ENCODE measurements around the gene KNCN.

Gene KNCN

DNA sequence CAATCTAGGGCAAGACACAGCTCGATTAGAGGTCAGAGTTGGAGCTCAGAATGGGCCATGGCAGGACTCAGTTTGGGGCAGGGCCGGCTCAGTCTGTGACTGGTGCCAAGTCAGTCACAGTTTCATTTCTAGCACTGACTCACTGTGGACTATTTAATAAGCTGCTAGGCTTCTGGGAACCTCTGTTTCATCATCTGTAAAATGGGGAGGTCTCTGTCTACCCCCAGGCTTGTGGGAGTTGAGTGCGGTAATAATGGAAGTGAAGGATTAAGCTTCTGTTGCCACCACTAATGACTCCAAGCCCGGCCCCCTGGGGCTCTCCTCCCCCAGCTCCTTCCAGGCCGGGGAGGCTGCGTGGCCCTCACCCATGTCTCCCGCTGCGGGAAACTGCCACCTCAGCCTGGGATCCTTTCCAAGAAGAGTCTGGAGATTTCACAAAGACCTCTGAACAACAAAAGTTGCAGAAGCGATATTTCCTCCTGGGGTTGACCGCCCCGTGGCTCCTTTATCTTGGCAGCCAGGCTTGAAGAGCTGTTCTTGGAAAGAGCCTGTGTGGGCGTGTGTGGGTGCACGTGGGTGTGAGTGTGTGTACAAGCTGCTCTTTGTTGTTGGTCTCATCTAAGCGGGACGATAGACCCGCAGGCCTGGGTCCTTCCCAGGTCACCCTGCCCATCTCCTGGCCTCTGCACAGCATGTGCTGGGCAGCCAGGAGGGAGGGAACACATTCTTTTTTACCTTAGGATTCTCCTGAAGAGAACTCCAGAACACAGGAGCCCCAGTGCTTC lies 29.1 kb downstream of the KNCN start:
- DNase-seq, result no peak

DNA sequence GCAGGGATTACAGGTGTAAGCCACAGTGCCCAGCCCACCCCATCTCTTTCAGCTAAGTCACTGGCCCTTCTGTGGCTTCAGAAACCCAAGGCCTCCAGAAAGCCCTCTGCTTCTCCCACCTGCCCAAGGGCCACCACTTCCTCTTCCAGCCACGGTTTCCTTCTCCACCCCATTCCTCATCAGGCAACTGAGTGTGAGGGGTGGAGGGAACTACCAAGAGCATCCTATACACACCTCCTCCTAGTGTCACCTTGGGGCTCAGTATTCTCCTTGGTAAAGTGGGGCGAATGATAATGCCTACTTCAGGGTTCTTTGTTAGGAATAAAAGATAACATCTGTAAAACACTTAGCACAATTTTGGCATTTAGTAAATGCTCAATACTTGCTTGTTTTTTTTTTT lies 30.0 kb downstream of the KNCN start:
- DNase-seq, result no peak

DNA sequence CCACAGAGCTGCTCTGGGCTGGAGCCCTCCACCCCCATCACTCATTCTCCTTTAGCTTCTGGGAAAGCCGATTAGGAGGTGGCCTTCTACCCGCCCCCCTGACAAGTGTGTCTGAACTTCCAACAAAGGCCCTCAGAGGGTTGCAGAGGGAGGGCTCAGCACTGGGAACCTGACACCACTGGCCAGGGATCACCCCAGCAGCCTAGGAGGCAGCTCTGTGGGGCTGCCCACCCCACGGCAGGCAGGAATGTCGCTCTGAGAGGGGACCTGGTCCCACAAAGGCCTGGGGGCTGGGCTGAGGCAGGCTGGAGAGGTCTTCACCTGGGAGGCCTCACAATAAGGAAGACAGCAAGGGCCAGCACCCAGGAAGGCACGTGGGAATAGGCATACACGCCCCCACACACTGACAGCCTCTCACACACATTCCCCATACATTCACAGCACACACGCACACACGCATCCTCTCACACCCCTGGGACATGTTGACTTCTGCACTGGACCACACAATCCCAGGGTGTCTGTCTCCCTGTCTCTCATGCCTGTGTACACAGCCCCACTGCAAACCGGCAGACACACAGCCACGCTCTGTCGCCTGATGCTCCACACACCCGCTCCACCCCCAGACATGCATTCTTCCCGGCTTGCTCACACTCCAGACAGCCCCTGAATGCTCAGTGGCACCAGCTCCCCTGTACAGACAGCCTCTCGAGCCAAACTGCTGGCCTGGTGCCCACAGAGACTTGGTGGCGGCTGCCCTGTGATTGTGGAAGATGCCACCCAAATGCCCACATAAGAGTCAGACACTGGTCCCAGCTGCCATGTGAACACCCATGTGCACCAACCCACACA lies 31.2 kb downstream of the KNCN start:
- no peak for DNase-seq

DNA sequence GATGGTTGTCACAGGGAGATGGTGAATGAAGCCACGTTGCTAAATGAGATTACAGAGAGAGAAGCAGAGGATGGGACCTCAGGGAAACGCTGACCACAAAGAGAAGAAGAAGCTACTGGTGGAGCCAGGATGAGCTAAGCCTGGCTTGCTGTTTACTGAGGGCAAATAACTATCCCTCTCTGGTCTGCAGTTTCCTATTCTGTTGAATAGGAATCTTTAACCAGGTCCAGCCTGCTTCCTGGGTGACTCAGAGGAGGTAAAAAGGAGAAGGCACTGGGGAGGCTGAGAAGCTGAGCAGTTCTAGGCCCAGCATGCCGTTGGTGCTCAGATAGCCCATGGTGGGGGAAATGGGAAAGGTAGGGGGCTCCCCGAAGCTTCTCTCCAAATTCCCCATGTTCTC lies 32.2 kb downstream of the KNCN start:
- no peak for DNase-seq

- no peak for DNase-seq
These were observed 33.4 kb downstream of the KNCN start for GRCh38 chr1:46517932-46518498.

DNA sequence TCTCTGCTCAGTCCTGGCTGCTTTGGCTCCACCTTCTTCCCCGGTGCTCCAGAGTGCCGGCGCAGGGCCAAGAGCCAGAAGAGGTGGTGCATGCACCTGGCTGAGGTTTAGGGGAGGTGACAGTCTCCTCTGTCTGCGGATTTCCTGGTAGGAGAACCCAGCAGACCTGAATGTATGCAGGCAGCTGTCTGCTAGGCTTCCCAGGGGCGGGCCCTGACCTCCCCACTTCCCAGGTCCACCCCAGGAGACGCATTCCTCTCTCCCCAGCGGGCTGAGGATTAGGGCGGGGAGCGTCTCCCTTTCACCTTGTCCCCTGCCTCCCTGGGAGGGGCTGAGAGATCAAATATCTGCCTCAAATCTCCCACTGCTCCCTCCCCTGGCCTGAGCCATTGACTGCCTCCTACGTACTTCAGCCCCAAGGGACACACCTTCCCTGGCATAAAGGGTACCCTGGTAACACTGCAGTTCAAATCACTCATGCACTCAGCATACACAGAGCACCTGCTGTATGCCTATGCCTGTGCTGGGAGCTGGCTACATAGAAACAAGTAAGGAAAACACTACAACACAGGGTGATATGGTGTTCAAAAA lies 34.3 kb downstream of the KNCN start:
- no peak for DNase-seq

- no peak for DNase-seq
These were observed 35.1 kb downstream of the KNCN start for GRCh38 chr1:46516200-46516950.

- no peak for DNase-seq
These were observed 35.9 kb downstream of the KNCN start for GRCh38 chr1:46515576-46515975.

DNA sequence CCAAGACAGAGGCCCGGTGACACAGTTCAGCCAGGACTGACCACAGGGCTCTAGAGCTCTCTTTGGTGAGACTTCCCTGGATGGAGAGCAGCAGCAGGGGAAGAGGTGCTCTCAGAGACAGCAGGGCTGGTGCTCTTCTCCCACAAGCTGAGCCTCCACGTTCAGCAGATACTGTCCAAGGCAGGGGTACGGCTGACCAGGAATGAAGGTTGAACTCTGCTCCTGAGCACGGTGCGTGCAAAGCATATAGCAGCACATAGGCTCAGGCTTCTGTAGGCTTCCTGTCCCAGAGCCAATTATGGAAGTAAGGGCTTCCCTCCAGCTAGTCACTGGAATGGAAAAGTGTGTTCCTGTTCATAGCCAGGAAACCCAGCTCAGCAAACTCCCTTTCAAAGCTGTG lies 37.9 kb downstream of the KNCN start:
- DNase-seq, result no peak

GRCh38 chr1:46512792-46513190 lies 38.7 kb downstream of the KNCN start:
- no peak for DNase-seq

DNA sequence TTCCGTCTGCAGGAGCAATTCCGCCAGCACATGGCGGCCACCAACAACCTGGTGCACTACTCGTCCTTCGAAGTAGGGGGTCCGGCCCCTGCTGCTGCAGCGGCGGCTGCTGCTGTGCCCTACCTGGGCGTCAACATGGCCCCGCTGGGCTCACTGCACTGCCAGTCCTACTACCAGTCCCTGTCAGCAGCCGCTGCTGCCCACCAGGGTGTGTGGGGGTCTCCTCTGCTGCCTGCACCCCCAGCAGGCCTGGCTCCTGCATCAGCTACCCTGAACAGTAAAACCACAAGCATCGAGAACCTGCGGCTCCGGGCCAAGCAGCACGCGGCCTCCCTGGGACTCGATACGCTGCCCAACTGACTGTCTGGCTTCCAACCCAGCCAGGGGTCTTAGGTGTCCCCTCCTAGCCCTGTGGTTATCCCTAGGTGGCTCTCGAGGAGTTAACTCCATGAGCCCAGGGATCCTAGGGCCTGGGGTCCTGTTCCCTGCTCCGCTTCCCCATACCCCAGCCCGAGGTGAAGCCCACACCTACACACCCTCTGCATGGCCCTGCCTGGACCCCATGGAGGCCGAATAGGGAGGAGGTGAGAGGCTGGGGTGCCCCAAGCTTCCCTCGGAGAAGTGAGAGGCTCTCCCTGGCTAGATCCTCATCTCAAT lies 39.2 kb downstream of the KNCN start:
- DNase-seq, result no peak

- no peak for DNase-seq
These were observed 40.5 kb downstream of the KNCN start for GRCh38 chr1:46510998-46511365.

DNA sequence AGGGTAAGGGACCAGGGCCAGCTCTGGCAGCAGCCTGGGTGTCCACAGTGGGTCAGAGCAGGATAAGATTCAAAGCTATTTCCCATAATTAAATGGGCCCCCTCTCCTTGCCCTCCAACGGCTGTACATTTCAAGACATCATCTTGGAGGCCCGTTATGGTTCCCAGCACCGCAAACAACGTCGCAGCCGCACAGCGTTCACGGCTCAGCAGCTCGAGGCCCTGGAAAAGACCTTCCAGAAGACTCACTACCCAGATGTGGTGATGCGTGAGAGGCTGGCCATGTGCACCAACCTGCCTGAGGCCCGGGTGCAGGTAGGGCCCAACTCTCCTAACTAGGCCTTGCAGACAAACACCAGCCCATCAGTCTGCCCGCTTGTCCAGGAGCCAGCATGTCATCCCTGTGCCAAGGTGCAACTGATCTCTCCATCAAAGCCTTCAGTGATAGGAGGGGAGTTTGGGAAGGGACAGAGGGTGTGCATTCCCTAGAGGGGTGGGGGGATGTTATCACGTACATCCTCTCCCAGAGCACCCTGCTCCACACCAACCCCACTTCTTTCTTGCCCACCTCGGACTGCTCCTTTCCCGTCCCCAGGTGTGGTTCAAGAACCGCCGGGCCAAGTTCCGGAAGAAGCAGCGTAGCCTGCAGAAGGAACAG lies 41.0 kb downstream of the KNCN start:
- no peak for DNase-seq

GRCh38 chr1:46508757-46509156 lies 42.7 kb downstream of the KNCN start:
- no peak for DNase-seq

GRCh38 chr1:46506470-46507219 lies 44.8 kb downstream of the KNCN start:
- no peak for DNase-seq

- DNase-seq, result no peak
These were observed 48.0 kb downstream of the KNCN start for GRCh38 chr1:46503421-46503820.

GRCh38 chr1:46501528-46501927 lies 49.9 kb downstream of the KNCN start:
- no peak for DNase-seq

DNA sequence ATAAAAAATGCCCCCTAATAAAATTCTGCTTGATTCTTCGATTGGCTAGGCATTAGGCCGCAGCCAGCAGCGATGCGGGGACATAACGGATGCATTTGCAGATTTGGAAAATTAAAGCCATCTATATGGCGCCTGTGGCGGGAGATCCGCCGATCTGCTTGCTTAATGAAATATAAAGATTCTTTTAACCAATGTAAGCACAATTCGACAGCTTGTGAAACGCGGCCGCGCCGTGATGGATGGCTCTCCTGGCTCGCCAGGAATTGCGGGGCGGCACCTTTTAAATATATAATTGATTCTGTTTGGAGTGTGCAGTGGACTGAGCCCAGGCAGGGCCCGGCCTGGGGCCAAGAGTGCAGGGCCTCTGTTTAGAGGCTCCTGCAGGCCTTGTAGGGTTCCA lies 53.8 kb downstream of the KNCN start:
- no peak for DNase-seq

DNA sequence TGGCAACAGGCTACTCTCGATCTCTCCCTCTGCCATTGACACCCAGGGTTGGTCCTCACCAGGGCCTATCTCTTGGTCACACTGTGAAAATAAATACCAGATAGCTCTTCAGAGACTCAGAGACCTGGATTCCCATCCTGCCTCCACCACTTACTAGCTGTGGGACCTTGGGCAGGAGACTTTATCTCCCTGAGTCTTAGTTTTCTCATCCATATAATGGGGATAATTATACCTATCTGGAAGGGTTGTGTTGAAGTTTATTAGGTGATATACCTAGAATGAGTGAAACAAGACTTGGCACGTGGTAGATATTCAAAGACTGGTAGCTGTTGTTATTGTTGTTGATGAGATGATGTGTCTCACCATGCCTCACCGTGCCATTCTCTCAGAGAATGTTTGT lies 54.4 kb downstream of the KNCN start:
- DNase-seq, result no peak

DNA sequence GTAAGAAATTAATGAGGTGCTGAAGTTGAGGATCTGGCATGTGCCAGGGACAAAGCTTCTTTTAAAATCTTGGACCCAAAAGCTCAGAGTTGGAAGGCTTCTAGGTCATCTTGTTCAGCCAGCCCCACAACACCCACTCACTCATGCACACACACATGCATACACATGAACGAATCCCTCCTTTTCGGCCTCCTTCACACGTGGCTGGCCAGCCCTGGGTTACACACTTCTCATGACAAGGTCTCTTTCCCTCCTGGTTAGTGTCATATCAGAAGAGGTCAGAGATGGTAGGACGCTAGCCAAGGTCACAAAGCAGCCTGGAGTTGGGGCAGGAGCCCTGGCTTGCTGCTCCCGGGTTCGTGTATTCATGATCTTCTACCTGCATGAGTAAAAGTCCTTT lies 54.9 kb downstream of the KNCN start:
- no peak for DNase-seq

- no peak for DNase-seq
These were observed 55.7 kb downstream of the KNCN start for GRCh38 chr1:46495778-46496177.
